NCI-H69 (cell line): ENCODE data around the gene HDGFL1.

Experiments used
- DNase-seq: peaks from one replicate; lab custom pipeline; 2025; lab: John Stamatoyannopoulos, UW

The HDGFL1 gene

GRCh38 chr6:22569281-22570184, at the start of gene HDGFL1:
Gene HDGFL1 (plus strand): TSS chr6:22569566. CDS start chr6:22569576, 10 bp downstream.
- DNase-seq = no peak

- no peak for DNase-seq
These were observed 48.3 kb upstream of the HDGFL1 start for GRCh38 chr6:22521035-22521434.

- DNase-seq = no peak
These were observed 42.6 kb upstream of the HDGFL1 start for GRCh38 chr6:22526736-22527135.

- no peak for DNase-seq
These were observed 39.5 kb upstream of the HDGFL1 start for GRCh38 chr6:22529866-22530265.

GRCh38 chr6:22530506-22530905, 38.9 kb upstream of the HDGFL1 start:
- DNase-seq = no peak

- no peak for DNase-seq
These were observed 33.2 kb upstream of the HDGFL1 start for GRCh38 chr6:22536122-22536521.

- DNase-seq = no peak
These were observed 24.9 kb upstream of the HDGFL1 start for GRCh38 chr6:22544476-22544875.

GRCh38 chr6:22545051-22545450, 24.3 kb upstream of the HDGFL1 start:
- DNase-seq = no peak

- no peak for DNase-seq
These were observed 23.1 kb upstream of the HDGFL1 start for GRCh38 chr6:22546236-22546635.

- no peak for DNase-seq
These were observed 18.2 kb upstream of the HDGFL1 start for GRCh38 chr6:22550971-22551670.

- no peak for DNase-seq
These were observed 13.1 kb upstream of the HDGFL1 start for GRCh38 chr6:22556266-22556665.

- no peak for DNase-seq
These were observed 12.4 kb upstream of the HDGFL1 start for GRCh38 chr6:22557007-22557406.

- DNase-seq = peak; percentile 39
These were observed 11.0 kb upstream of the HDGFL1 start for GRCh38 chr6:22558288-22558882.

GRCh38 chr6:22568854-22569253, 512 bp upstream of the HDGFL1 start:
- no peak for DNase-seq

GRCh38 chr6:22570185-22570551, 802 bp downstream of the HDGFL1 start:
- DNase-seq = no peak

- no peak for DNase-seq
These were observed 5.8 kb downstream of the HDGFL1 start for GRCh38 chr6:22575190-22575589.

- DNase-seq = no peak
These were observed 10.1 kb downstream of the HDGFL1 start for GRCh38 chr6:22579439-22579838.

GRCh38 chr6:22580337-22580736, 11.0 kb downstream of the HDGFL1 start:
- DNase-seq = no peak

GRCh38 chr6:22582417-22583205, 13.2 kb downstream of the HDGFL1 start:
- no peak for DNase-seq

- DNase-seq = no peak
These were observed 13.9 kb downstream of the HDGFL1 start for GRCh38 chr6:22583230-22583629.

GRCh38 chr6:22583927-22584326, 14.6 kb downstream of the HDGFL1 start:
- DNase-seq = no peak

GRCh38 chr6:22589118-22589517, 19.8 kb downstream of the HDGFL1 start:
- DNase-seq = no peak
